GM10266 (cell line): ENCODE data around the gene PDLIM7.

Source experiments
- DNase-seq: peaks from one replicate; pipeline ENCODE4 v3.0.0; 2012; ENCODE audit errors: extremely low spot score
- TF ChIP-seq, protein P1 (sequence below): IDR thresholded peaks from 2 replicates; pipeline ENCODE4 v1.5.1; 2012; ENCODE audit warnings: mild to moderate bottlenecking, low read depth; ENCODE audit not compliant: control insufficient read depth, insufficient read depth; ENCODE audit errors: missing control alignments

The PDLIM7 gene

DNA sequence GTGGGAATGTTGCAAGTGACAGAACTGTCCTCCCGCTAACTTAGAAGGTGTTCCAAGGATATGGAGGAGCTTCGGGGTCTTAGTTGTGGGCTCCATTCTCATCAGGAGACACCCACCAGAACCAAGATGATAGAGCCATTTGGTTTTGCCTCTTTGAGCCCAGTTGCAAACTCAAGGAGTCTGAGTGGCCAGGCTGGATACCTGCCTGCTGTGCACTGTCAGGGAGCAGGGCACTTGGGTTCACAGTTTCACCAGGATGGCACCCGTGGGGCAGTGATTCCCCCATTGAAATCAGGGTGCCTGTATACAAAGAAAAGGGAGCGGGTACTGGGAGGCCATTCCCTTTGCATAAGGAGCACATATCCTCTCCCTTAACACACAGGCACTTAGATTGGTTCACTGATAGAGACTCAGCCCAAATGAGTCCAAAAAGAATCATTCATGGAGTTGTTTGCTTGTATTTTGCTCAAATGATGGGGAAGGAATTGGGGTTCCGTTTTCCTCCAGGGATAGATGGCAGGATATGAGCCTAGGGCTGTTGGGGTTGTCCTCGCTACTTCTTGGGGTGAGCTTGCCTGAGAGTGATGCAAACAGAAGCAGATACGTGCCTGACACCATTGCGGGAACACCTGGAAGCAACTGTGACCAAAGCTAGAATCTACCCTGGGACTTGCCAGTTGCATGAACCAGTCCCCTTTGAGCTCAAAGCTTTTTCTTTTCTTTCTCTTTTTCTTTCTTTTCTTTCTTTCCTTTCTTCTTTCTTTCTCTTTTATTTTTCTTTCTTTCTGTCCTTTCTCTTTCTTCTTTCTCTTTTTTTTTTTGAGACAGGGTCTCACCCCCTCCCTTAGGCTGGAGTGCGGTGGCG is 52.1 kb downstream of the PDLIM7 start:
- TF ChIP-seq, protein P1, sequence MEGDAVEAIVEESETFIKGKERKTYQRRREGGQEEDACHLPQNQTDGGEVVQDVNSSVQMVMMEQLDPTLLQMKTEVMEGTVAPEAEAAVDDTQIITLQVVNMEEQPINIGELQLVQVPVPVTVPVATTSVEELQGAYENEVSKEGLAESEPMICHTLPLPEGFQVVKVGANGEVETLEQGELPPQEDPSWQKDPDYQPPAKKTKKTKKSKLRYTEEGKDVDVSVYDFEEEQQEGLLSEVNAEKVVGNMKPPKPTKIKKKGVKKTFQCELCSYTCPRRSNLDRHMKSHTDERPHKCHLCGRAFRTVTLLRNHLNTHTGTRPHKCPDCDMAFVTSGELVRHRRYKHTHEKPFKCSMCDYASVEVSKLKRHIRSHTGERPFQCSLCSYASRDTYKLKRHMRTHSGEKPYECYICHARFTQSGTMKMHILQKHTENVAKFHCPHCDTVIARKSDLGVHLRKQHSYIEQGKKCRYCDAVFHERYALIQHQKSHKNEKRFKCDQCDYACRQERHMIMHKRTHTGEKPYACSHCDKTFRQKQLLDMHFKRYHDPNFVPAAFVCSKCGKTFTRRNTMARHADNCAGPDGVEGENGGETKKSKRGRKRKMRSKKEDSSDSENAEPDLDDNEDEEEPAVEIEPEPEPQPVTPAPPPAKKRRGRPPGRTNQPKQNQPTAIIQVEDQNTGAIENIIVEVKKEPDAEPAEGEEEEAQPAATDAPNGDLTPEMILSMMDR, result no peak
- no peak for DNase-seq

DNA sequence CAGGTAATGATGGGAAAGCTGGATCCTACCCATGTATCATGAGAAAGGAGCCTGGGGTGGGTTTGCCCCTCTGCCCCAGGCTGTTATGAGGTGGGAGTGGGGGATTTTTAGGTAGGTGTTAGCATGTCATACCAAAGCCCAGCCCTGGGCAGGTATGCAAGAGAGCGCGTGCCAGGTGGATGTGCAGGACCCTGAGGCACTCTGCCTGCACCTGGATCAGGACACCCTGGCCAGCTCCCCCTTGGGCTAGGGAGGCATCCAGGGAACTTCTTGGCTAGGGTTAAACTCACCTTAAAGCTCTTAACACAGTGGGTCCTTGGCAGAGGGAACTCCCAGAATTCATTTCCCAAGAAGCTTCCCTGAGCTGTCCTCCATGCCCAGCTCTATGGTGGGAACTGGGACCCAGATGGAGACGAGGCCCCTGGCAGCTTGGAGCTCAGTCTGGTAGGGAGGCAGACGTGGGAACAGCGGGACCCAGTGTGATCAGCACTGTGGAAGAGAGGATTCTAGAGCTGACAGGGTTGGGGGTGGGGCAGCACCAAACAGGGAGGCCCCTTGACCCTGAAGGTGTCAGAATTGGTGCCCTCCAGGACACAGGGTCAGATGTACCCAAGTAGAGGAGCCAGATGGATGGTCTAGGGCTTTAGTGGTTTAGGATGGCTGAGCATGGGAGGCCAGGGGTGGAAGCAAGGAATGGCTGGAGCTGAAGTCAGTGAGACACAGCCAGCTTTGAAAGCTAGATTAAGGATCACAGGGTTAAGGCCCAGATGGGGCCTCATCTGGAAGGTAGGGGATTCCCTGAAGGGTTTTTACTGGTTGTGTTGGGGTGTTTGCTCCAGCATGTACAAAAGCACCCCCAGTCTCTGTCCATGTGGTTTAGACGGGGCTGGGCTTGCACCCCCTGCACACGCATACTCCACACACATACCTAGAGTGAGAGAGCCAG is 53.0 kb downstream of the PDLIM7 start:
- TF ChIP-seq, protein P1, result no peak
- peak; percentile 61 for DNase-seq

DNA sequence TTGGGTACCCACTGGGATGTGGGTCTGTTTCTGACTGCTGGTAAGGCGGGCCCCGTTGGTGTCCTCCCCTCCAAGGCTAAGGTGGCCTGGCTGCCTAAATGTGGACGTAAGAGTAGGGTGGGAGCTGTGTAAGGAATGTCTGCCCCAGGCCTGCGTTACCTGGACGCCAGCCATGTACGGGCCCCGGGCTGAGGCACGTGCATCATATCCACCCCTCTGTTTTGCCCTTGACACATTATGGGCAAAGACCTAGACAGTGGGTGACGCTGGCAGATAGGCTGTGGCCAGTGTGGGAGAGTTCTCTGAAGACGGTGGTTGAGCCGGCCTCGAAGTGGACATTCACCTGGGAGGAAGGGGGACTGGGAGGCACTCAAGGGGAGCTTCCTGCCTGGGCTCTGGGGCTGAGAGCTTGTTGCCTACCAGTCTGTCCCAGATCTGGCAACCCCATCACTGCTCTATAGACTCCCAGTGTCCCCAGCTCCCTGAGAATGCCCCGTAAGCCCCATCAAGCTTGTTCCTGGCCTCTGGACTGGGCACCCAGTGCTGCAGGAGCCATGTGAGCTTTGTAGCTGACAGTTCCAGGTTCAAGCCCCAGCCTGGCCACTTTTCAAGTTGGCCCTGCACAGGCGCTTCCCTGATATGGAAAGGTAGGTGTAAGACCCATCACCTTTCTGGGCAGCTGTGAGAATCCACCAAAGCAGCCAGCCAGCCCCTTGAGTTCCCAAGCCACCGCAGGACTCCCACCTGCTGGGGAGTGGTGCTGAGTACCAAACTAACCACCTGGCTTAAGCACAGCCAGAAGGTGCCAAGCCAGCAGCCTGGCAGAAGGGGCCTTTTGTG is 54.0 kb downstream of the PDLIM7 start:
- TF ChIP-seq, protein P1, result no peak

DNA sequence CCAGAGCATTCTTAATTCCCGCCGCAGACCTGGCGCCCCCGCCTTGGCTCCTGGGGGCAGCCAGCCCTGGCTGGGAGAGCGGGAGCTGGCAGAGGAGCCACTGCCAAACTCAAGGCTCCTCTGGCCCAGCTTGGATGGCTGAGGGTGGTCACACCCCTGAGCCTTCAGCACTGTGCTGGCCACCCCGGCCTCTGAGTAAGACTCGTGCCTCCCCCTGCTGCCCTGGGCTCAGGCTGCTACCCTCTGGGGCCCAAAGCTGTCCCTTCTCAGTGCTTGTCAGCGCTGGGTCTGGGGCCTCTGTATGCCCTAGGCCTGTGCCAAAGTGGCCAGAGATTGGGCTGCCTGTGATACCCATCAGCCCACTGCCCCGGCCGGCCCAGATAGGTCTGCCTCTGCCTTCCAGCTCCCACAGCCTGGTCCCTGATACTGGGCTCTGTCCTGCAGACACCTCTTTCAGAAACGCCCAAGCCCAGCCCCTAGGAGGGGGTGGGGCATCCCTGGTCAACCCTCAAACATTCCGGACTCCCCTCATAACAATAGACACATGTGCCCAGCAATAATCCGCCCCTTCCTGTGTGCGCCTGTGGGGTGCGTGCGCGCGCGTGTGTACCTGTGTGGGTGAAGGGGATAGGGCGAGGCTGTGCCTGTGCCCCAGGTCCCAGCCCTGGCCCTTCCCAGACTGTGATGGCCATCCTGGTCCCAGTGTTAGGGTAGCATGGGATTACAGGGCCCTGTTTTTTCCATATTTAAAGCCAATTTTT is 55.2 kb downstream of the PDLIM7 start:
- TF ChIP-seq, protein P1, result no peak

More for the DNA sequence above, 54.0 kb downstream of the PDLIM7 start:
- no peak for DNase-seq

DNA sequence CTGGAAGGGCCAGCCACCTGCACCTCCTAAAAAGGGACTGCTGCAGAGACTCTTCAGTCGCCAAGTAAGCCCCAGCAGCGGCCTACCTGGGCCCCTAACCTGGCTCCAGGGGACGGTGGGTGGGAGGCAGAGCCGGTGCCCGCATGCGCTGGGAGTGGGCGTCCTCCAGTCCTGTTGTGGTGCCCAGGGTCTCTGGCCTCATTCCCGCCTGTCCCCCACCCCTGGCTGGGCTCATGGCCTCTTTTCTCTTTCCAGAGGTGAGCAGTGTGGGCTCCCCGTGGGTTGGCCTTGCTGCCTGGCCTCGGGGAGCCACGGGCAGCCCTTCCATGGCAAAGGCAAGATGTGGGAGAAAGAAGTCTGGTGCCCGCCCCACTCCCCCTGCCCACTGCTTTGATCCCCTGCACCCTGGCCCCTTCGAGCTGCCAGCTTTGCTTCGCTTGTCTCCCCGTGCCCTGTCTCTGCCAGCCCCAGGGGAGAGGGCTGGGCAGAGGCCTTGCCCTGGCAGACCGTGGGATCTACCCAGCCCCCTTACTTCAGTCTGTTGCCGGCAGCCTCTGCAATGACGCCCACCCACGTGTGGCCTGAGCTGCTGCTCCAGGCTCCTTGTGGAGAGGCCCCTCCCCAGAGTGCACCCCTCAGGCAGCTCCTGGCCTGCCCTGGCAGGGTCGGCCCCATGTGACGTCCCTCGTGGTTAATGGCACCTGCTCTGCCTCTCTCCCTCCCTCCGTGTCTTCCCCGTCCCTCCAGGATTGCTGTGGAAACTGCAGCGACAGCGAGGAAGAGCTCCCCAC is 56.2 kb downstream of the PDLIM7 start:
- TF ChIP-seq, protein P1, result no peak
- no peak for DNase-seq

More for the DNA sequence above, 55.2 kb downstream of the PDLIM7 start:
- DNase-seq, result no peak
